Measurements from ENCODE around the gene IGFBP2. TPM values are rescaled to one million over a fixed set of nuclear protein-coding genes. Genes with fewer than 3 reads are reported as not detected.
"Not testable (repeated sequence)": the region's sequence is repeated elsewhere in the genome, so short reads cannot be mapped to it uniquely, and the experiment has no call there.

Gene IGFBP2
- 229 TPM for polyA plus RNA-seq (2012; ENCODE audit: insufficient read depth, insufficient read length)

- peak within 1 kb of the TSS; percentile 82 for H3K4me3 ChIP-seq (ENCODE audit: low read length)
- DNase-seq (ENCODE audit: low read depth, low spot score), result peak; percentile 80
Measured at GRCh38 chr2:216632952-216633615, at the start of gene IGFBP2. IGFBP2 (plus strand) TSS chr2:216633420; CDS start chr2:216633524, 104 bp downstream.

GRCh38 chr2:216583606-216584005 is 49.6 kb upstream of the IGFBP2 start:
- no peak overlapping the region for H3K4me3 ChIP-seq (ENCODE audit: low read length)
- no peak for DNase-seq (ENCODE audit: low read depth, low spot score)

GRCh38 chr2:216584112-216584511 is 49.1 kb upstream of the IGFBP2 start:
- H3K4me3 ChIP-seq (ENCODE audit: low read length), result no peak overlapping the region
- DNase-seq (ENCODE audit: low read depth, low spot score), result no peak

GRCh38 chr2:216585441-216585840 is 47.8 kb upstream of the IGFBP2 start:
- DNase-seq (ENCODE audit: low read depth, low spot score), result no peak
- H3K4me3 ChIP-seq (ENCODE audit: low read length), result no peak overlapping the region

- no peak for DNase-seq (ENCODE audit: low read depth, low spot score)
- H3K4me3 ChIP-seq (ENCODE audit: low read length), result no peak overlapping the region
Measured at GRCh38 chr2:216588861-216589710, 44.1 kb upstream of the IGFBP2 start.

- no peak overlapping the region for H3K4me3 ChIP-seq (ENCODE audit: low read length)
- no peak for DNase-seq (ENCODE audit: low read depth, low spot score)
Measured at GRCh38 chr2:216589791-216590190, 43.4 kb upstream of the IGFBP2 start.

GRCh38 chr2:216590780-216591179 is 42.4 kb upstream of the IGFBP2 start:
- no peak for DNase-seq (ENCODE audit: low read depth, low spot score)
- no peak overlapping the region for H3K4me3 ChIP-seq (ENCODE audit: low read length)

GRCh38 chr2:216591480-216591879 is 41.7 kb upstream of the IGFBP2 start:
- no peak for DNase-seq (ENCODE audit: low read depth, low spot score)
- H3K4me3 ChIP-seq (ENCODE audit: low read length), result no peak overlapping the region

GRCh38 chr2:216594081-216594480 is 39.1 kb upstream of the IGFBP2 start:
- no peak for DNase-seq (ENCODE audit: low read depth, low spot score)
- no peak overlapping the region for H3K4me3 ChIP-seq (ENCODE audit: low read length)

GRCh38 chr2:216596236-216596979 is 36.8 kb upstream of the IGFBP2 start:
- H3K4me3 ChIP-seq (ENCODE audit: low read length), result no peak overlapping the region
- DNase-seq (ENCODE audit: low read depth, low spot score), result no peak

- H3K4me3 ChIP-seq (ENCODE audit: low read length), result no peak overlapping the region
- no peak for DNase-seq (ENCODE audit: low read depth, low spot score)
Measured at GRCh38 chr2:216596980-216597509, 36.2 kb upstream of the IGFBP2 start.

- not testable (repeated sequence) for H3K4me3 ChIP-seq (ENCODE audit: low read length); DNase-seq (ENCODE audit: low read depth, low spot score)
Measured at GRCh38 chr2:216597825-216598224, 35.4 kb upstream of the IGFBP2 start.

- DNase-seq (ENCODE audit: low read depth, low spot score), result no peak
- no peak overlapping the region for H3K4me3 ChIP-seq (ENCODE audit: low read length)
Measured at GRCh38 chr2:216601632-216602409, 31.4 kb upstream of the IGFBP2 start.

GRCh38 chr2:216603010-216603883 is 30.0 kb upstream of the IGFBP2 start:
- DNase-seq (ENCODE audit: low read depth, low spot score), result no peak

GRCh38 chr2:216603884-216604245 is 29.4 kb upstream of the IGFBP2 start:
- DNase-seq (ENCODE audit: low read depth, low spot score), result no peak
- H3K4me3 ChIP-seq (ENCODE audit: low read length), result no peak overlapping the region

More at GRCh38 chr2:216603010-216603883, 30.0 kb upstream of the IGFBP2 start:
- no peak overlapping the region for H3K4me3 ChIP-seq (ENCODE audit: low read length)

GRCh38 chr2:216604458-216604857 is 28.8 kb upstream of the IGFBP2 start:
- no peak overlapping the region for H3K4me3 ChIP-seq (ENCODE audit: low read length)
- DNase-seq (ENCODE audit: low read depth, low spot score), result no peak

- peak; percentile 93 for DNase-seq (ENCODE audit: low read depth, low spot score)
- H3K4me3 ChIP-seq (ENCODE audit: low read length), result peak overlapping the region; percentile 51
Measured at GRCh38 chr2:216606551-216607276, 26.5 kb upstream of the IGFBP2 start.

Measured in Jurkat, Clone E6-1 (cell line).